ENCODE data around the gene PAGE1. TPM values are rescaled to one million over a fixed set of nuclear protein-coding genes. Genes with fewer than 3 reads are reported as not detected.
A peak's percentile ranks its signal among the peaks of the same experiment; 100 is the strongest.
"Not testable (repeated sequence)": the region's sequence is repeated elsewhere in the genome, so short reads cannot be mapped to it uniquely, and the experiment has no call there.

Gene PAGE1
- total RNA-seq, 1 experiment from 2014 or later = not detected

- Histone ChIP-seq H3K79me2 (ENCODE audit: insufficient read depth, low read length) (no peaks in the 10 kb centered on the region), H2BK20ac (ENCODE audit: low read depth, low read length, poor library complexity, severe bottlenecking) (no peak overlapping the region), H2AFZ (ENCODE audit: low read length) (no peak overlapping the region), H2AK5ac (ENCODE audit: insufficient read length, low read length) (no peak overlapping the region), H2BK12ac (ENCODE audit: insufficient read length, low read depth, low read length) (no peak overlapping the region), H3T11ph (ENCODE audit: low read length) (no peak overlapping the region), H4K20me1 (ENCODE audit: control insufficient read depth, insufficient read depth, insufficient read length) (no peaks in the 10 kb centered on the region), H3K23me2 (ENCODE audit: insufficient read length, low read depth, low read length, poor library complexity, severe bottlenecking) (no peaks in the 10 kb centered on the region), H3K23ac (ENCODE audit: insufficient read length, low read depth, low read length) (no peak overlapping the region), H3K9ac (ENCODE audit: extremely low read depth, insufficient read length, low read length) (no peak overlapping the region), H3K56ac (ENCODE audit: insufficient read length, low read depth, low read length) (no peak overlapping the region), H4K8ac (replicated peaks; ENCODE audit: insufficient read length, low read depth, low read length) (no peak overlapping the region), H2BK120ac (ENCODE audit: low read depth, low read length, poor library complexity, severe bottlenecking) (no peak overlapping the region), H3K27me3 (ENCODE audit: insufficient read depth, low read length) (no peaks in the 10 kb centered on the region), H3K27ac (ENCODE audit: insufficient read length, low read depth, low read length) (no peak overlapping the region), H4K91ac (ENCODE audit: insufficient read length, low read depth, low read length) (no peak overlapping the region), H3K4me1 (ENCODE audit: insufficient read depth, low read length) (no peaks in the 10 kb centered on the region; the same call in 1 of the 2 replicates), H3K4me2 (ENCODE audit: insufficient read depth, insufficient read length, low read length) (no peak overlapping the region), H2BK5ac (ENCODE audit: insufficient read length, low read length) (no peak overlapping the region), H3K79me1 (ENCODE audit: insufficient read depth, low read depth, low read length, poor library complexity, severe bottlenecking) (no peaks in the 10 kb centered on the region), H4K5ac (ENCODE audit: insufficient read length, low read depth, low read length) (no peak overlapping the region), H2BK15ac (ENCODE audit: low read depth, low read length) (no peak overlapping the region), H3K9me3 (ENCODE audit: control insufficient read depth, low read depth, low read length) (peaks cover 27% of the 10 kb centered on the region), H3K18ac (ENCODE audit: insufficient read length, low read depth, low read length) (no peak overlapping the region), H3K14ac (ENCODE audit: insufficient read depth, low read length) (no peak overlapping the region), H3K4ac (ENCODE audit: low read depth, low read length) (no peak overlapping the region)
- H3K9me3 Mint-ChIP-seq = peaks cover 65 to 70% of the 10 kb centered on the region in 2 experiments
- peaks cover 17 to 23% of the 10 kb centered on the region in 2 experiments for H3K4me1 Mint-ChIP-seq
- no peak for DNase-seq
- H3K27ac Mint-ChIP-seq = no peak overlapping the region
- H3K36me3 Mint-ChIP-seq (ENCODE audit: insufficient read depth in 1 of 3, low read depth in 3 of 3) = peaks cover 0 to 9% (median 2%) of the 10 kb centered on the region in 3 experiments; a peak in 6 of 7 replicates
- H3K4me3 Mint-ChIP-seq = no peak overlapping the region
- no peaks in the 10 kb centered on the region for H3K27me3 Mint-ChIP-seq (ENCODE audit: low read depth)
- TF ChIP-seq, protein P1, sequence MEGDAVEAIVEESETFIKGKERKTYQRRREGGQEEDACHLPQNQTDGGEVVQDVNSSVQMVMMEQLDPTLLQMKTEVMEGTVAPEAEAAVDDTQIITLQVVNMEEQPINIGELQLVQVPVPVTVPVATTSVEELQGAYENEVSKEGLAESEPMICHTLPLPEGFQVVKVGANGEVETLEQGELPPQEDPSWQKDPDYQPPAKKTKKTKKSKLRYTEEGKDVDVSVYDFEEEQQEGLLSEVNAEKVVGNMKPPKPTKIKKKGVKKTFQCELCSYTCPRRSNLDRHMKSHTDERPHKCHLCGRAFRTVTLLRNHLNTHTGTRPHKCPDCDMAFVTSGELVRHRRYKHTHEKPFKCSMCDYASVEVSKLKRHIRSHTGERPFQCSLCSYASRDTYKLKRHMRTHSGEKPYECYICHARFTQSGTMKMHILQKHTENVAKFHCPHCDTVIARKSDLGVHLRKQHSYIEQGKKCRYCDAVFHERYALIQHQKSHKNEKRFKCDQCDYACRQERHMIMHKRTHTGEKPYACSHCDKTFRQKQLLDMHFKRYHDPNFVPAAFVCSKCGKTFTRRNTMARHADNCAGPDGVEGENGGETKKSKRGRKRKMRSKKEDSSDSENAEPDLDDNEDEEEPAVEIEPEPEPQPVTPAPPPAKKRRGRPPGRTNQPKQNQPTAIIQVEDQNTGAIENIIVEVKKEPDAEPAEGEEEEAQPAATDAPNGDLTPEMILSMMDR (conservative IDR thresholded peaks at IDR 0.05) = no peak
- WGBS (ENCODE audit: extremely low coverage, insufficient read length, low lambda C conversion rate) = no CpG with 5 or more reads among the region's 3 CpGs
Observed at GRCh38 chrX:49725401-49725800, 29.6 kb upstream of the PAGE1 start.

DNA sequence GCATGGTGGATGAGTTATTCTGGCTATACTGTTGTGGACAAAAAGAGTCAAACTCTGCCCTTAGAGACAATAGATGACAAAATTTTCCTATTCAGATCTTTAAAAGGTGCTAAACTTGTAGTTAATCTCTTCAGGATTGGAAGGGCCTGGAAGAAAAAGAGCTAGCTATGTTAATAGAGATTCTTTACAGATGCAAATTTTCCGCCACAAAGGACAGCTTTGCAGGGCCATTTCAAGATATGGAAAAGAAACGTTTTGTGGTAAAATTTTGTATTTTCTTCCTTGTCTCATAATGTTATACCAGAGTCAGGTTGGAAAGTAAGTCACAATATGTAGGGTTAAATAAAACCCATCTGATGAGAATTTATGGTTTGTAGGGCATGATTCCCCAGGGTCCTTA lies 24.3 kb upstream of the PAGE1 start:
- not testable (repeated sequence) for H4K91ac ChIP-seq (ENCODE audit: insufficient read length, low read depth, low read length); H3K56ac ChIP-seq (ENCODE audit: insufficient read length, low read depth, low read length); H3K79me2 ChIP-seq (ENCODE audit: insufficient read depth, low read length); H2BK5ac ChIP-seq (ENCODE audit: insufficient read length, low read length); H3K18ac ChIP-seq (ENCODE audit: insufficient read length, low read depth, low read length); H3K79me1 ChIP-seq (ENCODE audit: insufficient read depth, low read depth, low read length, poor library complexity, severe bottlenecking); H2BK20ac ChIP-seq (ENCODE audit: low read depth, low read length, poor library complexity, severe bottlenecking); H3K14ac ChIP-seq (ENCODE audit: insufficient read depth, low read length); H2AFZ ChIP-seq (ENCODE audit: low read length); H3K27me3 ChIP-seq (ENCODE audit: insufficient read depth, low read length); H4K8ac ChIP-seq (replicated peaks; ENCODE audit: insufficient read length, low read depth, low read length); DNase-seq; H3K23ac ChIP-seq (ENCODE audit: insufficient read length, low read depth, low read length); H3K23me2 ChIP-seq (ENCODE audit: insufficient read length, low read depth, low read length, poor library complexity, severe bottlenecking); H3K4ac ChIP-seq (ENCODE audit: low read depth, low read length); H3K4me2 ChIP-seq (ENCODE audit: insufficient read depth, insufficient read length, low read length); H4K5ac ChIP-seq (ENCODE audit: insufficient read length, low read depth, low read length); H3K27ac ChIP-seq (ENCODE audit: insufficient read length, low read depth, low read length); H4K20me1 ChIP-seq (ENCODE audit: control insufficient read depth, insufficient read depth, insufficient read length); H3K27me3 Mint-ChIP-seq (ENCODE audit: low read depth); H2BK12ac ChIP-seq (ENCODE audit: insufficient read length, low read depth, low read length); H3K9ac ChIP-seq (ENCODE audit: extremely low read depth, insufficient read length, low read length); H2AK5ac ChIP-seq (ENCODE audit: insufficient read length, low read length); H3T11ph ChIP-seq (ENCODE audit: low read length); H3K4me1 ChIP-seq (ENCODE audit: insufficient read depth, low read length); H2BK15ac ChIP-seq (ENCODE audit: low read depth, low read length); H2BK120ac ChIP-seq (ENCODE audit: low read depth, low read length, poor library complexity, severe bottlenecking)
- Mint-ChIP-seq H3K9me3 (peaks cover 75 to 76% of the 10 kb centered on the region in 2 experiments), H3K4me3 (peak overlapping the region in 1 of 2 experiments; percentile 26; a peak in 2 of 5 replicates), H3K36me3 (ENCODE audit: insufficient read depth in 1 of 3, low read depth in 3 of 3) (peaks cover 0 to 16% (median 4%) of the 10 kb centered on the region in 3 experiments; a peak in 3 of 7 replicates), H3K4me1 (peaks cover 28 to 36% of the 10 kb centered on the region in 2 experiments), H3K27ac (peak overlapping the region; percentile 43 to 92 (median 46); a peak in 4 of 7 replicates)
- no CpG with 5 or more reads among the region's 2 CpGs for WGBS (ENCODE audit: extremely low coverage, insufficient read length, low lambda C conversion rate)
- peaks cover 30% of the 10 kb centered on the region for H3K9me3 ChIP-seq (ENCODE audit: control insufficient read depth, low read depth, low read length)
